GM19463 (cell line): ENCODE results near the gene SELENOW.
"Not testable (repeated sequence)": the region's sequence is repeated elsewhere in the genome, so short reads cannot be mapped to it uniquely, and the experiment has no call there.

Source experiments
- ATAC-seq: cut with Tn5 transposase; IDR thresholded peaks from one replicate; pipeline ENCODE4 v1.9.1; 2021; ENCODE audit warnings: mild to moderate bottlenecking, moderate library complexity; ENCODE audit not compliant: unreplicated experiment

The SELENOW gene

DNA sequence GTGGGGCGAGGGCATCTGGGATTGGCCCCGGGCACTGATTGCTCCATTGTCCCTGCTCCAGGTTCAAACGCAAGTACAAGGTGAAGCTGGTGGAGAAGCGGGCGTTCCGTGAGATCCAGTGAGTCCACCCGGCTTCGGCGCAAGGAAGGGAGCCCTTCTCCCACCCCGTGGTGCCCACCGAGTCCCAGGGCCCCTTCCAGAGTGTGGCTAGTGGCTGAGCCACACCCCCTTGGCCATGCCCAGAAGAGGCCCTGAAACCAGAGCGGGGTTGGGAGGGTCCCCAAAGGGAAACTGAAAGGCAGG, 21.9 kb upstream of the SELENOW start:
- ATAC-seq = no peak

GRCh38 chr19:47756953-47757608, 21.4 kb upstream of the SELENOW start:
- ATAC-seq = no peak

GRCh38 chr19:47757617-47758442, 20.7 kb upstream of the SELENOW start:
- ATAC-seq = no peak

DNA sequence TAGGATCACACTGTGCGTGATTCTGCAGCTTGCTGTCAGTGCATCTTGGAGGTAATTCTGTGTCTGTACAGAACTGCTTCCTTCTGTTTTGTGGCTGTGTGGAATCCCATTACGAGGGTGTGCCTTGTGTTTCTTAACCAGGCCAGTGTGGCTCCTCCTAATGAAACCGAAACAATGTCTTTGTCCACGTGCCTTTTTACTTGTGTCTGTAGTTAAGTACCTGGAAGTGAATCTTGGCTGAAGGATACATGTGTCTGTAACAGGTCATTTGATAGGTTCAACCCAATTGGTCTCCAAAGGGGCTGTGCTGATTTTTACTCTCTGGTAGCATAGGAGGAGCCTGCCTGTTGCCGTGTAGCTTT, 20.1 kb upstream of the SELENOW start:
- no peak for ATAC-seq

- ATAC-seq = no peak
These were observed 17.9 kb upstream of the SELENOW start for GRCh38 chr19:47760632-47760999.

GRCh38 chr19:47761566-47761965, 16.9 kb upstream of the SELENOW start:
- ATAC-seq = no peak

GRCh38 chr19:47762151-47762550, 16.4 kb upstream of the SELENOW start:
- no peak for ATAC-seq

- ATAC-seq = no peak
These were observed 15.7 kb upstream of the SELENOW start for GRCh38 chr19:47762615-47763308.

- not testable (repeated sequence) for ATAC-seq
These were observed 13.8 kb upstream of the SELENOW start for GRCh38 chr19:47764705-47765104.

DNA sequence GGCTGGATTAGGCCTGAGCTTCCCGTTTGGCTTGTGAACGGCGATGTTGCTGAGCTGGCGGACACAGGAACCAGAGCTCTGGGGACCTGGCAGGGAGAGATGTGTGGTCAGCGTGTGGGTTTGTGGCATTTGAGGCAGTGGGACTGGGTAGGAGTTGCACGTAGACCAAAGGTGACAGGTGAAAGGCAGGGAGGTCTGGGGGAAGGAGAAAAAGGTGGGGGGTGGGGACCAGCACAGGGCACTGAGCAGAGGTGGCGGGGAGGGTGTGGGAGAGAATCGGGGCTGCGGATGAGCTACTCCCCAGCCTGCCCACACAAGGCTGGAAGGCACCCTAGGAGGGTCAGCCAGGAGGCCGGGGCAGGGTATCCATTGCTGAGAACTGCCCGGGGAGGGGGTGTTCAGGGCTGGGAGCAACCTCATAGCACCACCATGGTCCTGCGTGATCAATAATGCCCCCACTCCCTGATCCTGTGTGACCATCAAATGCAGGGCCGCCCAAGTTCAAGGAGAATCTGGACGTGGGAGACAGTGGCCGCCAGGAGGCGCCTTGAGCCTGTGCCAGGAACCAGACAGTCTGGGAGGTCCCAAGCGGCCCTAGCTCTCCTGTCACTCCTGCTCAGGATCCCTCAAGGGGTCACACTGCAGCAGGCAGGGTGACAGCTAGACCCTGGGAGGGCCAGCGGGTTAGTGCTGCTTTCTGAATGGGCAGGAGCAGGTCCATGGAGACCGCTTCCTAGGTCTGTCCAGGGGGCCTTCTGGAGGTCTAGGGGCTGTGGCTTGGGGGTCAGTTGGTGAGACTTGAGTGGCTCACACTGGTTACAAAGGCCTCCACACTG, 12.8 kb upstream of the SELENOW start:
- ATAC-seq = no peak

DNA sequence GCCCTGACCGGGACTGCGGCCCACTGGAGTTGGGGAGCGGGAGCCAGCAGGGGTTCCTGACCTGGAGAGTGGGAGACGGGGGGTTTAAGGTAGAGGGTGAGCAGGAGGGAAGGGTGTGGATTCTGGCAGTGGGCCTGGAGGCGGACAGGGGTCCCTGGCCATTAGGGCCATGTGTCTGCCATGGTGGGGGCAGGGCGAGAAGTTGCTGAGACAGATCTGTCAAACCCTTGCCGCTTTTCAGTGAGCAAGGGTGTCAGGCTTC, 12.2 kb upstream of the SELENOW start:
- no peak for ATAC-seq

DNA sequence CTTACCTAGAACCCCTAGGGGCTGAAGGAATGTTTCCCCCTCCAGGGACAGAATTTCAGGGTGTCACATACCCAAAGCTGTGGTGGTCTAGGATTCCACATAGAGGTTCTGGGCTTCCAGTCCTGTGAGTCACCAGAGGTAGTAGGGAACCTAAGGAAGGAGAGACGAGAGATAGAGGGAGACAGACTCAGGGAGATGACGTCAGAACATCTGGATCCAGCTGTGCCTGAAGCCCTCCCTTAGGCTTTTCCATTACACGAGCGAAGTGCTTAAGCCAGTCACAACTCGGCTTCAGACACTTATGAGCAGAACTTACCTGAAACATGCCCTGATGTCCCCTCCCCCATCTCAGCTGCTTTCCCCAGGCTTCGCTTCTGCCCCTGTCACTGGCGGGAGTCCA, 11.8 kb upstream of the SELENOW start:
- ATAC-seq = no peak

DNA sequence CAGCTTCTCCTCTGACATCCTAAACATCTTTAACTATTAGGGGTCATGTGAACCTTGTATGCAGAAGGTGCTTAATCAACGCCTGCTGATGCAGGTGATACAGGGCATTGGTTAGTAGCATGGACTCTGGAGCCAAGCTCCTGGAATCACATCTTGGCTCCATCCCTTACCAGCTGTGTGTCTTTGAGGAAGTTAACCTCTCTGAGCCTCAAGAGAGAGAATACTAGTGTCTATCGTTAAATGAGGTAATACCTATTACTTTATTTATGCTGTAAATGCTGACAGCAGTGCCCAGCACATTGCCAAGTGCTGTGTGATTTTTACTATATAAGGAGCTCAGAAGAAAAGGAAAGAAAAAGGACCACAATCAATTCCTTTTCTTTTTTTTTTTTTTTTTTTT, 11.2 kb upstream of the SELENOW start:
- no peak for ATAC-seq

DNA sequence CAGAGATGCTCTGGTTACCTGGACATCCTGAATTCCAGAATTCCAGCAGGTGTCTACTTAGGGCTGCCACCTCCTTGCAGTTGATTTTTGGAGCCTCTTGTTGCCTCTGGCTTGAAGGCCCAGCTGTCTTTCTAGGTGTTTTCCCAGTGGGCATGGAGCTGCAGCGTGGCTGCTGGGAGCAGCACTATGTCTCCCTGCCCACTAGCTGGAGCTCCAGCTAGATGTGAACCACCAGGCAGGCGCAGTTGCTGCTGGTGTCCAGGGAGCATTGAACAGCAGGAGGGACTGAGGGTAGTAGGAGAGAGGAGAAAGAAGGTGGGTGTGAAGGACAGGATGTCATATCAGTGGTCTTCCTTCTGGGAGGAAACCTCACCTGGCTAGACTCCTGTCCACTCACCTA, 9.9 kb upstream of the SELENOW start:
- ATAC-seq = no peak

DNA sequence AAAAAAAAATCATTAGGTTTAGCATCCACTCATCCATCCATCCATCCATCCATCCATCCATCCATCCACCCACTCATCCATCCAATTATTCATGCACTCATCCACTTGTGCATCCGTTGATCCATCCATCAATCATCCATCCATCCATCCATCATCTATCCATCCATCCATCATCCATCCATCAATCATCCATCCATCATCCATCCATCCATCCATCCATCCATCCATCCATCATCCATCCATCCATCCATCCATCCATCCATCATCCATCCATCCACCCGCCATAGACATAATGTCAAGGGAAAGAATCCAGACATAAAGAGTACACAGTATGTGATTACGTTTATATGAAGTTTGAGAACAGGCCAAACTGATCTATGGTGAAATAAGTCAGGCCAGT, 9.0 kb upstream of the SELENOW start:
- no peak for ATAC-seq

DNA sequence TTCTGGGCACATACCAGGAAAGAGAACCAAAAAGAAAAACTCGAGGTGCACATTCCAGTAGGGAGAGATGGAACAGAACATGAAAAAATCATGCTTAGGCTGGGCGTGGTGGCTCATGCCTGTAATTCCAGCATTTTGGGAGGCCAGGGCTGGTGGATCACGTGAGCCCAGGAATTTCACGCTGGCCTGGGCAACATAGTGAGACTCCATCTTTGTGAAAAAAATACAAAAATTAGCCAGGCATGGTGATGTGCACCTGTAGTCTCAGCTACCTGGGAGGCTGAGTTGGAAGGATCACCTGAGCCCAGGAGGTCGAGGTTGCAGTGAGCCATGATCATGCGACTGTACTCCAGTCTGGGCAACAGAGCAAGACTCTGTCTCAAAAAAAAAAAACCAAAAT, 7.2 kb upstream of the SELENOW start:
- not testable (repeated sequence) for ATAC-seq

DNA sequence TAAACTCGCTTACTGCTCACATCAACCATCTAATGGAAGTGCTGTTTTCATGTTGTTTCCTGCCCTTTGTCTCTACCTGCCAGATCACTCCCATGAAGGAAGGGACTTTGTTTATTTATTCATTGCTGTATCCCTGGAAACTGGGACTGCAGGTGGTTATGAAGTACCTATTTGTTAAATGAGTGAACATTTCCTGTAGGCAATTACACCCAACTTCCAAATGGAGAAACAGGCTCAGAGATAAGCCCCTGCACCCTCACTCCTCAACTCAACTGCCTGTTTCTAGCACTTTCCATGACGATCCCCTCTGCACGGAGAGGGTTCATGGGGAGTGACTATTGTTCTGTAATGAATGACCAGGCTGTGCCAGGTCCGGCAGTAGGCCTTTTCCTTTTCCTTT, 1.9 kb upstream of the SELENOW start:
- no peak for ATAC-seq

GRCh38 chr19:47777245-47778048, 1.1 kb upstream of the SELENOW start:
- ATAC-seq = not testable (repeated sequence)

GRCh38 chr19:47778954-47779351, 450 bp downstream of the SELENOW start:
- no peak for ATAC-seq

DNA sequence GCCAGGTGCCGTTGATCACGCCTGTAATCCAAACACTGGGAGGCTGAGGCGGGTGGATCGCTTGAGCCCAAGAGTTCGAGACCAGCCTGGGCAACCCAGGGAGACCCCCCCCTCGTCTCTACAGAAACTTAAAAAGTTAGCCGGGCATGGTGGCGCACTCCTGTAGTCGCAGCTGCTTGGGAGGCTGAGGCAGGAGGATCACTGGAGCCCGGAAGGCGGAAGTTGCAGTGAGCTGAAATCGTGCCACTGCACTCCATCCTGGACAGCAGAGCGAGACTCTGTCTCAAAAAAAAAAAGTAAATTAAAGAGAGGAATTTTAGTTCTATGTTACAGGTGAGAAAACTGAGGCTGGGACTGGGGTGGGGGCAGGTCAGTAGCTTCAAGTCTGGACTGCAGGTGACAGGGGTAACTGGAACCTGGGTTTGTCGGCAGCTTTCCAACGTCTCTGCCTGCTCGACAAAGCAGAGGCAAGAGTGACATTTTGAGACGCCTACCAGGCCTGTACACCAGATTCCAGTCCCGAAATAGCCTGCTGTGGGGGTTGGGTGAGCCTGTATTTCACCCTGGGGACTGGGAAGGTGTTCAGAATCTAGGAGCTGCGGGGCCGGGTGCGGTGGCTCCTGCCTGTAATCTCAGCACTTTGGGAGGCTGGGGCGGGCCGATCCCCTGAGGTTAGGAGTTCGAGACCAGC, 1.2 kb downstream of the SELENOW start:
- ATAC-seq = no peak
